Suprapubic skin (tissue), 3 donors: Measurements from ENCODE around the gene FAM3A.

ENCODE experiments used
- POLR2A ChIP-seq, 2 donors: fragments of 450-650 bp; IDR thresholded peaks; one replicate each; pipeline ENCODE4 v1.6.1; 2017; ENCODE audit warnings: antibody characterized with exemption in 2 of 2, mild to moderate bottlenecking in 2 of 2, moderate library complexity in 2 of 2
- TF ChIP-seq, protein P1 (sequence below), 2 donors: fragments of 200-600 bp in 1 of 2; fragments of 450-650 bp in 1 of 2; sonication (generic) in 1 of 2; IDR thresholded peaks; one replicate each; pipeline ENCODE4 v1.5.1; 2016 to 2019; ENCODE audit warnings: antibody characterized with exemption in 2 of 2, mild to moderate bottlenecking in 1 of 2, moderate library complexity in 1 of 2

DNA sequence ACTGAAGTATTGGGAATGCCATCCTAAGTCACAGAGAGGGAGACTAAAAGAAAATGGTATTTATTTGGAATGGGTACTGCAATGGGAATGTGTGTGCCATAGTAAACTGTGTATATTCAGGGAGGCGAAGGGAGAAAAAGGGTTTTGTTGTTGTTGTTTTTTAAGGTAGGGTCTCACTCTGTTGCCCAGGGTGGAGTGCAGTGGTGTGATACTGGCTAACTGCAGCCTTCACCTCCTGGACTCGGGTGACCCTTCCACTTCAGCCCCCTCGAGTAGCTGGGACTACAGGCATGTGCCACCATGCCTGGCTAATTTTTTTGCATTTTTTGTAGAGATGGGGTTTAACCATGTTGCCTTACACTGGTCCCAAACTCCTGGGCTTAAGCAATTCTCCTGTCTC lies 21.3 kb downstream of the FAM3A start:
- TF ChIP-seq, protein P1, sequence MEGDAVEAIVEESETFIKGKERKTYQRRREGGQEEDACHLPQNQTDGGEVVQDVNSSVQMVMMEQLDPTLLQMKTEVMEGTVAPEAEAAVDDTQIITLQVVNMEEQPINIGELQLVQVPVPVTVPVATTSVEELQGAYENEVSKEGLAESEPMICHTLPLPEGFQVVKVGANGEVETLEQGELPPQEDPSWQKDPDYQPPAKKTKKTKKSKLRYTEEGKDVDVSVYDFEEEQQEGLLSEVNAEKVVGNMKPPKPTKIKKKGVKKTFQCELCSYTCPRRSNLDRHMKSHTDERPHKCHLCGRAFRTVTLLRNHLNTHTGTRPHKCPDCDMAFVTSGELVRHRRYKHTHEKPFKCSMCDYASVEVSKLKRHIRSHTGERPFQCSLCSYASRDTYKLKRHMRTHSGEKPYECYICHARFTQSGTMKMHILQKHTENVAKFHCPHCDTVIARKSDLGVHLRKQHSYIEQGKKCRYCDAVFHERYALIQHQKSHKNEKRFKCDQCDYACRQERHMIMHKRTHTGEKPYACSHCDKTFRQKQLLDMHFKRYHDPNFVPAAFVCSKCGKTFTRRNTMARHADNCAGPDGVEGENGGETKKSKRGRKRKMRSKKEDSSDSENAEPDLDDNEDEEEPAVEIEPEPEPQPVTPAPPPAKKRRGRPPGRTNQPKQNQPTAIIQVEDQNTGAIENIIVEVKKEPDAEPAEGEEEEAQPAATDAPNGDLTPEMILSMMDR (IDR thresholded peaks at IDR 0.05): no peak
- no peak for TF ChIP-seq POLR2A (IDR thresholded peaks at IDR 0.05)
